Suprapubic skin (tissue), 4 donors: Measurements from ENCODE around the gene LDLRAD2. TPM values are rescaled to one million over a fixed set of nuclear protein-coding genes. Genes with fewer than 3 reads are reported as not detected.

Experiments used
- DNase-seq, 2 donors: peaks; one replicate each; pipeline ENCODE4 v3.0.0-alpha.2; 2019; ENCODE audit warnings: low spot score in 2 of 2
- H3K27ac ChIP-seq: fragments of 200-600 bp; sonication (generic); one replicate; pipeline ENCODE4 v1.5.1; 2019
- H3K27me3 ChIP-seq: fragments of 200-600 bp; sonication (generic); one replicate; pipeline ENCODE4 v1.5.1; 2019
- H3K36me3 ChIP-seq: fragments of 200-600 bp; sonication (generic); one replicate; pipeline ENCODE4 v1.5.1; 2019
- H3K4me1 ChIP-seq: fragments of 200-600 bp; sonication (generic); one replicate; pipeline ENCODE4 v1.5.1; 2019
- H3K4me3 ChIP-seq: fragments of 200-600 bp; sonication (generic); one replicate; pipeline ENCODE4 v1.5.1; 2019; ENCODE audit warnings: mild to moderate bottlenecking
- H3K9me3 ChIP-seq: fragments of 200-600 bp; sonication (generic); one replicate; pipeline ENCODE4 v1.5.1; 2019
- EP300 ChIP-seq: sonication (generic); formaldehyde crosslinking; IDR thresholded peaks from one replicate; pipeline ENCODE4 v1.6.1; 2017; ENCODE audit warnings: antibody characterized with exemption
- POLR2A ChIP-seq, 2 donors: fragments of 450-650 bp; IDR thresholded peaks; one replicate each; pipeline ENCODE4 v1.6.1; 2017; ENCODE audit warnings: antibody characterized with exemption in 2 of 2, mild to moderate bottlenecking in 2 of 2, moderate library complexity in 2 of 2
- POLR2AphosphoS5 ChIP-seq, 3 donors: sonication (generic); formaldehyde crosslinking; IDR thresholded peaks; one replicate each; pipeline ENCODE4 v1.6.1; 2017; ENCODE audit warnings: antibody characterized with exemption in 3 of 3
- WGBS: methylation state at CpG from one replicate; pipeline ENCODE4 v1.1.5; 2018; 5-methylcytosine and 5-hydroxymethylcytosine counted together
- total RNA-seq, 4 donors: library from RNA; depleted of rRNA; stranded (reverse); fragments of >200 nt; gene quantifications; one replicate each; pipeline ENCODE4 v1.1.0, GENCODE V29; 2016
- TF ChIP-seq, protein P1 (sequence below), 2 donors: fragments of 200-600 bp in 1 of 2; fragments of 450-650 bp in 1 of 2; sonication (generic) in 1 of 2; IDR thresholded peaks; one replicate each; pipeline ENCODE4 v1.5.1; 2016 to 2019; ENCODE audit warnings: antibody characterized with exemption in 2 of 2, mild to moderate bottlenecking in 1 of 2, moderate library complexity in 1 of 2

The LDLRAD2 gene
- total RNA-seq, 4 donors from 2014 or later: 0.13 to 0.29 TPM; not detected in 2

DNA sequence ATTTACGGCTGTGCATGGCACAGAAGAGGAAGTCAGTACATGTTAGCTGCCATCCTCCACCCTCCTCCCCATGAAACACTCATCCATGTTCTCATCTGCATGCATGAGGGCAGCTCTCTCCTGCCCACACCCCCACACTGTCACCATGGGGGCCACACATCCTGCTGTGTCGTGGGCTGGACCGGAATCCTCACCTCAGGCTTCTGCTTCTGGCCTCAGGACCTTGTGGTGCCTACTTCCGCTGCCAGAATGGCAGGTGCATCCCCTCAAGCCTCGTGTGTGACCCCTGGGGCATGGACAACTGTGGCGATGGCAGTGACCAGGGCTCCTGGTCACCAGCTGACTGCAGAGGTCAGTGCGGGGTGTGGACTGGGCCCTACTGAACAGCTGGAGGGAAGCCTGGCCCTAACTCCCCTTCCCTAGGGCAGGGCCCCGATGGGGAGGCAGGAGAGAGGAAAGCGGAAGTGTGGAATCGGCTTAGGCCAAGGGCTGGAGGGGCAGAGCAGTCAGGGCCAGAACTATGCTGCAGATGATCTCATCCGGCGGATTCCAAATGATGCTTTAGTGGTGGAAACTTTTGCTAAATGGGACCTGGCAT is 3.8 kb downstream of the LDLRAD2 start:
- Histone ChIP-seq H3K4me1 (peaks cover 8% of the 10 kb centered on the region), H3K4me3 (no peak overlapping the region), H3K36me3 (no peaks in the 10 kb centered on the region), H3K27me3 (peaks cover 5% of the 10 kb centered on the region), H3K9me3 (no peaks in the 10 kb centered on the region), H3K27ac (no peak overlapping the region)
- DNase-seq: no peak
- WGBS: 72% methylated on average over 10 of the region's 12 CpGs
- TF ChIP-seq, protein P1, sequence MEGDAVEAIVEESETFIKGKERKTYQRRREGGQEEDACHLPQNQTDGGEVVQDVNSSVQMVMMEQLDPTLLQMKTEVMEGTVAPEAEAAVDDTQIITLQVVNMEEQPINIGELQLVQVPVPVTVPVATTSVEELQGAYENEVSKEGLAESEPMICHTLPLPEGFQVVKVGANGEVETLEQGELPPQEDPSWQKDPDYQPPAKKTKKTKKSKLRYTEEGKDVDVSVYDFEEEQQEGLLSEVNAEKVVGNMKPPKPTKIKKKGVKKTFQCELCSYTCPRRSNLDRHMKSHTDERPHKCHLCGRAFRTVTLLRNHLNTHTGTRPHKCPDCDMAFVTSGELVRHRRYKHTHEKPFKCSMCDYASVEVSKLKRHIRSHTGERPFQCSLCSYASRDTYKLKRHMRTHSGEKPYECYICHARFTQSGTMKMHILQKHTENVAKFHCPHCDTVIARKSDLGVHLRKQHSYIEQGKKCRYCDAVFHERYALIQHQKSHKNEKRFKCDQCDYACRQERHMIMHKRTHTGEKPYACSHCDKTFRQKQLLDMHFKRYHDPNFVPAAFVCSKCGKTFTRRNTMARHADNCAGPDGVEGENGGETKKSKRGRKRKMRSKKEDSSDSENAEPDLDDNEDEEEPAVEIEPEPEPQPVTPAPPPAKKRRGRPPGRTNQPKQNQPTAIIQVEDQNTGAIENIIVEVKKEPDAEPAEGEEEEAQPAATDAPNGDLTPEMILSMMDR (IDR thresholded peaks at IDR 0.05): no peak
- TF ChIP-seq POLR2A (IDR thresholded peaks at IDR 0.05) (no peak), POLR2AphosphoS5 (IDR thresholded peaks at IDR 0.05) (no peak), EP300 (no peak)

GRCh38 chr1:21816602-21817302 is 4.7 kb downstream of the LDLRAD2 start:
- Histone ChIP-seq H3K4me1 (peaks cover 8% of the 10 kb centered on the region), H3K9me3 (no peaks in the 10 kb centered on the region), H3K4me3 (no peak overlapping the region), H3K27ac (no peak overlapping the region), H3K27me3 (peaks cover 5% of the 10 kb centered on the region), H3K36me3 (peaks cover 5% of the 10 kb centered on the region)
- DNase-seq: no peak
- TF ChIP-seq POLR2A (IDR thresholded peaks at IDR 0.05): no peak
- no peak for TF ChIP-seq EP300
- WGBS: 84% methylated on average over 8 of the region's 8 CpGs

- peaks cover 24% of the 10 kb centered on the region for H3K36me3 ChIP-seq
- H3K9me3 ChIP-seq: no peaks in the 10 kb centered on the region
- no peak overlapping the region for H3K27ac ChIP-seq
- H3K27me3 ChIP-seq: peaks cover 5% of the 10 kb centered on the region
- 29% methylated on average over 10 of the region's 10 CpGs for WGBS
- DNase-seq: no peak
- no peak overlapping the region for H3K4me3 ChIP-seq
- H3K4me1 ChIP-seq: peaks cover 8% of the 10 kb centered on the region
- no peak for TF ChIP-seq POLR2AphosphoS5 (IDR thresholded peaks at IDR 0.05)
- TF ChIP-seq, protein P1 (IDR thresholded peaks at IDR 0.05): no peak
- TF ChIP-seq POLR2A (IDR thresholded peaks at IDR 0.05): no peak
- no peak for TF ChIP-seq EP300
Observed at GRCh38 chr1:21818656-21819055, 6.6 kb downstream of the LDLRAD2 start.

DNA sequence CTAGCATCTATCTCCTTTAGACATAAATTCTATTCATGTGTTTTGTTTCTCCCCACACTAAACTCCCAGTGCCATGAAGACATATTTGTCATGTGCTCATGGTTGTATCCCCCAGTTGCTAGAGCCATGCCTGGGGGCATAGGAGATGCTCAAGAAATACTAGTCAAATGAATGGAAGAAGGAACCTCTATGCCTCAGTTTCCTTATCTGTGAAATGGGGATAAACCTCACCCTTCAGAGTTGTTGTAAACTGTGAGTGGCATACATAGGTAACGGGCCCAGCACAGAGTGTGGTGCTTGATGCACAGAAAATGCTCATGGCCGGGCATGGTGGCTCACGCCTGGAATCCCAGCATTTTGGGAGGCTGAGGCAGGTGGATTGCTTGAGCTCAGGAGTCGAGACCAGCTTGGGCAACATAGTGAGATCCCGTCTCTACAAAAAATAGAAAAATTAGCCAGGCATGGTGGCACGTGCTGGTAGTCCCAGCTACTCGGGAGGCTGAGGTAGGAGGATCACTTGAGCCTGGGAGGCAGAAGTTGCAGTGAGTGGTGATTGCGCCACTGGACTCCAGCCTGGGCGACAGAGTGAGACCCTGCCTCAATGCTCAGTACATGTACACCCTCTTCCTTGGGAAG is 8.7 kb downstream of the LDLRAD2 start:
- Histone ChIP-seq H3K4me1 (no peaks in the 10 kb centered on the region), H3K9me3 (no peaks in the 10 kb centered on the region), H3K36me3 (peaks cover 45% of the 10 kb centered on the region), H3K27me3 (no peaks in the 10 kb centered on the region), H3K27ac (no peak overlapping the region), H3K4me3 (no peak overlapping the region)
- no peak for DNase-seq
- 95% methylated on average over 9 of the region's 9 CpGs for WGBS
- TF ChIP-seq EP300 (no peak), POLR2A (IDR thresholded peaks at IDR 0.05) (no peak), POLR2AphosphoS5 (IDR thresholded peaks at IDR 0.05) (no peak)
- TF ChIP-seq, protein P1 (IDR thresholded peaks at IDR 0.05): no peak

GRCh38 chr1:21821385-21822019 is 9.4 kb downstream of the LDLRAD2 start:
- Histone ChIP-seq H3K27me3 (no peaks in the 10 kb centered on the region), H3K4me3 (no peak overlapping the region), H3K27ac (no peak overlapping the region), H3K9me3 (no peaks in the 10 kb centered on the region), H3K36me3 (peaks cover 53% of the 10 kb centered on the region), H3K4me1 (no peaks in the 10 kb centered on the region)
- TF ChIP-seq POLR2A (IDR thresholded peaks at IDR 0.05) (no peak), POLR2AphosphoS5 (IDR thresholded peaks at IDR 0.05) (no peak), EP300 (no peak)
- TF ChIP-seq, protein P1 (IDR thresholded peaks at IDR 0.05): no peak
- 83% methylated on average over 8 of the region's 11 CpGs for WGBS
- DNase-seq: no peak
